C4-2B (cell line): ENCODE data around the gene STK32C.

Experiments used
- ZFX ChIP-seq: fragments of 450-650 bp; IDR thresholded peaks from 2 replicates; pipeline ENCODE4 v1.6.1; 2017
- TF ChIP-seq, protein P1 (sequence below): fragments of 450-650 bp; conservative IDR thresholded peaks from 2 replicates; pipeline ENCODE4 v1.5.1; 2017; ENCODE audit warnings: mild to moderate bottlenecking

DNA sequence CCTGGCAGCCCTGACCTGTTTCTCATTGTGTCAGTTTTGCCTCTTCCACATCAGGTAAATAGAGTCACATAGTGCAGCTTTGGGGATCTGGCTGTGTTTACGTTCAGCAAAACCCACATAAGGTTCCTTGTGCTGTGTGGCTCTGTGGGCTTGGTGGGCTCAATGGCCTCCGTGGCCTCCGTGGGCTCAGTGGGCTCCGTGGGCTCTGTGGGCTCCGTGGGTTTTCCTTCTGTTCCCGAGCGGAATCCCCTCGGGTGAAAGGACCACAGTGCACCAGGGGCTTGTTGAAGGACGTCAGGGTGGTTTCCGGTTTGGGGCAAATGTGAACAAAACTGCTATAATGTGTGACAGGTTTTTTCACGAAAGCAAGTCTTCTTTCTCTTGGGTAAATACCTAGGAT is 133.5 kb downstream of the STK32C start:
- TF ChIP-seq, protein P1, sequence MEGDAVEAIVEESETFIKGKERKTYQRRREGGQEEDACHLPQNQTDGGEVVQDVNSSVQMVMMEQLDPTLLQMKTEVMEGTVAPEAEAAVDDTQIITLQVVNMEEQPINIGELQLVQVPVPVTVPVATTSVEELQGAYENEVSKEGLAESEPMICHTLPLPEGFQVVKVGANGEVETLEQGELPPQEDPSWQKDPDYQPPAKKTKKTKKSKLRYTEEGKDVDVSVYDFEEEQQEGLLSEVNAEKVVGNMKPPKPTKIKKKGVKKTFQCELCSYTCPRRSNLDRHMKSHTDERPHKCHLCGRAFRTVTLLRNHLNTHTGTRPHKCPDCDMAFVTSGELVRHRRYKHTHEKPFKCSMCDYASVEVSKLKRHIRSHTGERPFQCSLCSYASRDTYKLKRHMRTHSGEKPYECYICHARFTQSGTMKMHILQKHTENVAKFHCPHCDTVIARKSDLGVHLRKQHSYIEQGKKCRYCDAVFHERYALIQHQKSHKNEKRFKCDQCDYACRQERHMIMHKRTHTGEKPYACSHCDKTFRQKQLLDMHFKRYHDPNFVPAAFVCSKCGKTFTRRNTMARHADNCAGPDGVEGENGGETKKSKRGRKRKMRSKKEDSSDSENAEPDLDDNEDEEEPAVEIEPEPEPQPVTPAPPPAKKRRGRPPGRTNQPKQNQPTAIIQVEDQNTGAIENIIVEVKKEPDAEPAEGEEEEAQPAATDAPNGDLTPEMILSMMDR: no peak
- TF ChIP-seq ZFX: no peak
